ENCODE data around the gene SLC8A2.

DNA sequence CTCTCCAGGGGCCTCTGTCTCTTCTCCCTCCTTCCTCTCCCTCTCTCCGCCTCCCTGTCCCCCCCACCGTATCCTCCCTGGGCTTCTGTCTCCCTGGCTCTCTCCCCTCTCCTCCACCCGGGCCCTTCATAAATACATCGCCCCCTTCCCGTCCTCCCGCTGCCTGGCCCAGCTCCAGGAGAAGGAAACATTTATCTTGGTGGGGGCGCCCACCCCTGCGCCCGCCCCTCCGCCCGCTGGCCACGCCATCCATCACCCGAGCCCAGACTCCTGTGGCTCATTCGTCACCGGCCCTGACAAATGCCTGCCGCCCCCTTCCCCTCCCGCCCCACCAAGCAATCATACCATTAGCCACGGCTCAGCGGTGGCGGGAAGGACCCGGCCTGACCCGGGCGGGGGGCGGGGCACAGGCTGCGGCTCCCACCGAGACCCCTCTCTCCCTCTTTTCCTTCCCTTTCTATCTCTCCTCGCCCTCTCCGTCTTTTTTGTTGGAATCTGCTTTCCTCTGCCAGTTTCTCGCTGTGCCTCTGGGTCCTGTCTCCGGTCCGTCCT lies 49.8 kb downstream of the SLC8A2 start:
- TF ChIP-seq, protein P1, sequence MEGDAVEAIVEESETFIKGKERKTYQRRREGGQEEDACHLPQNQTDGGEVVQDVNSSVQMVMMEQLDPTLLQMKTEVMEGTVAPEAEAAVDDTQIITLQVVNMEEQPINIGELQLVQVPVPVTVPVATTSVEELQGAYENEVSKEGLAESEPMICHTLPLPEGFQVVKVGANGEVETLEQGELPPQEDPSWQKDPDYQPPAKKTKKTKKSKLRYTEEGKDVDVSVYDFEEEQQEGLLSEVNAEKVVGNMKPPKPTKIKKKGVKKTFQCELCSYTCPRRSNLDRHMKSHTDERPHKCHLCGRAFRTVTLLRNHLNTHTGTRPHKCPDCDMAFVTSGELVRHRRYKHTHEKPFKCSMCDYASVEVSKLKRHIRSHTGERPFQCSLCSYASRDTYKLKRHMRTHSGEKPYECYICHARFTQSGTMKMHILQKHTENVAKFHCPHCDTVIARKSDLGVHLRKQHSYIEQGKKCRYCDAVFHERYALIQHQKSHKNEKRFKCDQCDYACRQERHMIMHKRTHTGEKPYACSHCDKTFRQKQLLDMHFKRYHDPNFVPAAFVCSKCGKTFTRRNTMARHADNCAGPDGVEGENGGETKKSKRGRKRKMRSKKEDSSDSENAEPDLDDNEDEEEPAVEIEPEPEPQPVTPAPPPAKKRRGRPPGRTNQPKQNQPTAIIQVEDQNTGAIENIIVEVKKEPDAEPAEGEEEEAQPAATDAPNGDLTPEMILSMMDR (IDR thresholded peaks at IDR 0.05; ENCODE audit: low read depth, low read length, poor library complexity, severe bottlenecking), result no peak
- TF ChIP-seq EZH2phosphoT487 (IDR thresholded peaks at IDR 0.05; ENCODE audit: borderline replicate concordance, low read length), result no peak
